ENCODE results near the gene NTF3.

NTF3 gene

GRCh38 chr12:5511644-5512600, 80.0 kb downstream of the NTF3 start:
- no peak for DNase-seq (ENCODE audit: low read depth)

DNA sequence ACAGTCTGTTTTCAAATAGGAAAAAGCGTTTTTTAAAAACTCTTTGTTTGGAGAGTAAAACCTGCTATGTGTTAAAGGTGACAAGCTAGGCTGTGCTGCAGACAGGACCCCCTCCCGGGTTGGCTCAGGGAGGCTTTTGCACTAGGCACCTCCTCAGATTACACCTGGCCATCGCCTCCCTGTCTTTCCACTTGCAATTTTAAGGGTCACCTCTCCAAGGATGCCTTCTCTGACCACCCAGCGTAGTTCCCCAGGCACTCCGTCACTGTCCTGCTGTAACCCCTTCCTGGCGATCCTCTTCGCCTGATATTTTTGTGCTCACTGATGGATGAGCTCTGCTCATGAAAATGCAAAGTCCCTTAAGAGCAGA, 80.7 kb downstream of the NTF3 start:
- no peak for DNase-seq (ENCODE audit: low read depth)

DNA sequence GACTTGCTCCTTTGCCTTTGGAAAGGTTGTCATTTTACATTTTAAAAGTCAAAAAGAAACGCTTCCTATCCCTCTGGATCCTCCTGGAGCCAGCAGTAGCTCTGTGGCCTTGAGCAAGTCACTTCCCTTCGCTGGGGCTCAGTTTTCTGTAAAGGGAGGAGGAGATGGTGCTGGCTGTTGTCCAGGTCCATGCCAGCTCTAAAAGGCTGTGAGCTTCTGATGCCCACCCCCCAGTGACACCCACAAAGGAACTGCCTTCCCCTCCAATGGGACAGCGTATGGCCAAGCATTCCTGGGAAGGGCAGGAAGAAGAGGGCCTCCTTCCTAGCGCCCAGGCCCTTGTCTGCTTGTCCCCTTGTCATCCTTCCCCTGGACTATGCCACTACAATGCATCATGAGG, 81.5 kb downstream of the NTF3 start:
- no peak for DNase-seq (ENCODE audit: low read depth)

DNA sequence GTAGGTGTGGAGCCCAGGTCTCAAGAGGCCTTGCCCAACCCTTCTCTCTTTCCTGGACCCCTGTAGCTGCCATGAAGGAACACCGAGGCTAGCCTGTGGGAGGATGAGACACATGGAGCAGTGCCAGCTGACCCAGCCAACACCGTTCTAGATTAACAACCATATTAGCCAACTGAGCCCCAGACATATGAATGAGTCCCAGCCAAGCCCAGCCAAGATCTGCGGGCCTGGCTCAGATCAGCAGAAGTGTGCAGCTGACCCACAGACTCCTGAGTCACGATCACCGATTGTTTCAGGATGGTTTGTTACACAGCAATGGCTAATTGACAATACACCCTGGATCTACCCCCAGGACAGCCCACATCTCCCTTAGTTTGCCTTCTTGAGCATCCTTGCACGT, 82.1 kb downstream of the NTF3 start:
- DNase-seq (ENCODE audit: low read depth): no peak

DNA sequence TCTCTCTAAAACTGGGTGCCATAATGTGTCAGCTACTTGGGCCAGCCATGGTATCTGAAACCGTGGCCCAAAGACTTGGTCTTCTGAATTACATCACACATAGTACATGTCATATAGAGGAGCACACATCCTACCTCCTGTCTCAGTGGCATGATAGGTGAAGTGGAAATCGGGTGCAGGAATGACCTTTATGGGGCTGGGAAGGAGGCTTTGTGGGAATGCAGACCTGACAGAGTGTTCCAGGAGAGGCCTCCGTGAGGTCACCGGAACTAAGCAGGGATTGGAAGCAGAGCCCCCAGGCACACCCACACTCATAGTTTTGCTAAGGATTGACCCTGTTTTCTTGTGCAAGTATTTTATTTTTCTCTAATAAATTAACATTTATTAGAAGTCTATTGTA, 82.6 kb downstream of the NTF3 start:
- no peak for DNase-seq (ENCODE audit: low read depth)

DNA sequence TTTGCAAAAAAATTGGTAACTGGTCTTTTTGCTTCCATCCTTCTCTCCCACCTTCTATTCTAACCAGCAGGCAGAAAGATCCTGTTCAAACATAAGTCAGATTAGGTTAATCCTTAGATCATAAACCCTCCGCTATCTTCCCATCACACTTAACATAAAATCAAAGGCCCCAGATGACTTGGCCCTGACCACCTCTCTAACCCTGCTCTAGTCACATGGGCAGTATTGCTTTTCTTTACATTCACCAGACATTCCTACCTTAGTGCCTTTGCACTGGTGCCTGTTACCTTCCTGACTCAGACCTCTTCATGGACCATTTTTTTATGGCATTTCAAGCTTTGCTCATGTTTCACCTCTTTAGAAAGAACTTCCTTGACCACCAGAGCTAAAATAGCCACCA, 83.5 kb downstream of the NTF3 start:
- no peak for DNase-seq (ENCODE audit: low read depth)

DNA sequence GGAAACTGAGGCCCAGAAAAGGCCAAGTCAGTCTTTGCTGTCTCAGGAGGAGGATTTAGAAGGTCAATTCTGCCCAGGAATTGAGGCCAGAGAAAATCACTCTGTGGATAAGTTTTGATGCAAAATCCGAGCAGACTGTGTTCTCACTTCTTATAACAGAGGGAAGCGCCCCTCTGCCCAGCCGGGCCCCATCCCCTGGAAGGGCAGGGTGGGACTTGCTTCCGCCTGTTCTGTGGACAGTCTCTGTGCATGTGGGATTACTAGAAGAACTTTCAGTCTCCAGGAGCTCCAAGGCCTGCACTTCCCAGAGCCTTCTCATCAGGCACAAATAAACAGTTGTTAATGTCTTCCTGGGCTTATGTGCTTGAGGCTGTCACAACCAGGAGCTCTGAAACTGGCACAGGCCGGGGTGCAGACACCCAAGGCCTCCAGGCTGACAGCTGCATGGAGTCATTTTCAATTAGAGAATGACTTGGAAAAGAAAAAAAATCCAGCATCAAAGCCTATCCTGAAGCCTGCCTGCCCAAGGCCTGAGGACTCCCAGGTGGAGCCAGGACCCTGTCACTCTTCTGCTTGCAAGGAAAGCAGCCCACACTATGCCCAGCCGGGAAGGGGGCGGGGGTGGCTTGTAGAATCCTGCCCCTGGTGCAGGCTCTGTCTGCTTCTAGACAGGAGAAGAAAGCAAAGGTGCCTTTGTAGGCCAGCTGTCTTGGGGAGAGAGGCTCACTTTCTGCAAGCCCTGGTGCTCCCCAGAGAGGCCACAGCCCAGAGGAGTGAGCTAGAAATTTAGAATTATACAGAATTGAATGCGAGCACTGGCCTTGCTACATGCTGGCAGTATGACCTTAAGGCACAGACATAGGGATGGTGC, 84.7 kb downstream of the NTF3 start:
- no peak for DNase-seq (ENCODE audit: low read depth)

- DNase-seq (ENCODE audit: low read depth): no peak
Measured at GRCh38 chr12:5518584-5519365, 86.9 kb downstream of the NTF3 start.

DNA sequence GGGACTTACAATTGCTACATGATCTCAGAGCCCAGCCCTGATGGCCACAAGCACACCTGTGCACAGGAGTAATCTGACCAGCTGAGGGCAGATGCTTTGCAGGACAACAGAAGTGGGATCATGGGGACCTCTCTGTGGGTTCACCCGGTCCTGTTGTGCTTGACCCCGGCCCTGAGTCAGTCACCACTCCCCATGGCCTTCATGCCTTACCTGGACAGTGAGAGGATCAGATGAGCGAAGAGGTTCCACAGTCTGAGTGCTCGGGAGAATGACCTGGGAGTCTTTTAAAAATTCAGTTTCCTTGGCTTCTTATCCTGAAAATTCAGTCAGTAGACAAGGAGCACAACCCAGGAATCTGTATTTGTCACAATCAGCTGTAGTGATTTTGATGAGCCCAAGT, 88.1 kb downstream of the NTF3 start:
- no peak for DNase-seq (ENCODE audit: low read depth)

- DNase-seq (ENCODE audit: low read depth): no peak
Measured at GRCh38 chr12:5520831-5521230, 88.9 kb downstream of the NTF3 start.

- DNase-seq (ENCODE audit: low read depth): no peak
Measured at GRCh38 chr12:5521456-5522325, 89.8 kb downstream of the NTF3 start.

GRCh38 chr12:5522432-5523335, 90.8 kb downstream of the NTF3 start:
- DNase-seq (ENCODE audit: low read depth): no peak

DNA sequence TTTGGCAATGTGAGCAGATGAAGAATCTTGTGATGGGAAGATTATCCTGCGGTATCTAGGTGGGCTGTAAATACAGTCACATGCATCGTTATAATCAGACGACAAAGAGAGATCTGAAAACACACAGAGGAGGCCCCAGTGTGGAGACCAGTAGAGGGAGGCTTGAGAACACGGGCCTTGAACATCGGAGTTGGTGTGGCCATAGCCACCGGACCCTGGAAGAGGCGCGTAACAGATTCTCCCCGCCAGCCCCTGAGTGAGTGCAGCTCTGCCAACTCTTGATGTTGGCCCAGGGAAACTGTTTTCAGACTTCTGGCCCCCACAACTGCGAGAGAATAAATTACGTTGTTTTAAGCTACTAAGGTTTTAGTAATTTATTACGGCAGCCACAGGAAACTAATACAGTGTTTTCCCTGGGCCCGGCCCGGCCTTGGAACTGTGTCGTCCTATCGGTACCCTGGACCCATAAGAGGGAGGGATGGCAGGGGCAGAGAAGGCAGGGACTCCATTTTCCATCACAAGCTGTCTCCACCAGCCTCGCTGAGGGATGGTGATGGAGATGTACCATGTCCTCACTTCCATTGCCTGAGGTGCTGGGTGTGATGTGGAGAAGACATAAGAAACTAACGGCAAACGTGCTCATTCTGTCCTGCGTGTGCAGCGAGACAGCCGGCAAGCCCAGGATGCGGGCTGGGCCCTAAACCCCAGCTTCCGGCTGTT, 91.6 kb downstream of the NTF3 start:
- DNase-seq (ENCODE audit: low read depth): no peak

DNA sequence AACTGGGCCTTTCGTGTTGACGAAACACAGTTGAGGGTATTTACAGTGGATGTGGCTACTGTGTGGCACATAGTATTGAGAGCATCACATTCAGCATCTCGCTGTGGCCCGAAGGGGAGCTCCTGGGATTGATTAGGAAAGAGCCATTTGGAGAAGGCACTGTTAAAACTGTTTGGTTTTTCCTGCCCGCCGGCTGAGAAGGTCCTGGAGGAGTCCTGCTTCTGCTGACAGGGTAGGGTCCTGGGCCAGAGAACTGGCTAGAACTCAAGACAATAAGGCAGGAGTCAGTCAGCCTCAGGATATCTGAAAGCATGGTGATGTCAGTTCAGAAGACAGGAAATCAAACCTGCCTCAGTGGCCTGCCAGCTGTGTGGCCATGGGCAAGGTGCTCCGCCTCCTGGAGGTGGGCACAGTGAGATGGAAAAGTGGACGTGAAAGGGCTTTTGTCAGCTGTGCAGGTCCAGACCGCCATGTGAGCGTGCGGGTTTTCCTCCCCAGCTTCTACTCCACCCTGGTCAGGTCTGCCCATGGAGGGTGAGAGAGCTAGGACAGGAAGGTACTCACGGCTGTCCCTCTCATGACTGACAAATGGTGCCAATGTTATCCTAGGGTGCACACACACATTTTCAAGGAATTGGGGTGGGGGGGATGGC, 92.3 kb downstream of the NTF3 start:
- no peak for DNase-seq (ENCODE audit: low read depth)

- no peak for DNase-seq (ENCODE audit: low read depth)
Measured at GRCh38 chr12:5524769-5525436, 93.0 kb downstream of the NTF3 start.

GRCh38 chr12:5525783-5526367, 94.0 kb downstream of the NTF3 start:
- no peak for DNase-seq (ENCODE audit: low read depth)

GRCh38 chr12:5533368-5533767, 101.5 kb downstream of the NTF3 start:
- no peak for DNase-seq (ENCODE audit: low read depth)

Data from stimulated activated CD8-positive, alpha-beta memory T cell treated with anti-CD3 and anti-CD28 coated beads, Interleukin-4, amount 100 ng/mL, for 24 hours (primary cell).